GM23338 (cell line): ENCODE measurements around the gene MYO5B.

ENCODE experiments used
- CREB1 ChIP-seq: fragments of 250-450 bp; sonication (Bioruptor Pico); IDR thresholded peaks from 2 replicates; pipeline ENCODE4 v1.5.0; 2020; ENCODE audit warnings: low read depth, mild to moderate bottlenecking, moderate library complexity
- CTCF ChIP-seq, 2 experiments: fragments of 200-600 bp in 1 of 2; sonication (generic) in 1 of 2; conservative IDR thresholded peaks; 2 replicates each; pipeline versions ENCODE4 v1.5.1 to v1.6.1; 2016 to 2017; ENCODE audit warnings: antibody characterized with exemption in 2 of 2, low read depth in 2 of 2, mild to moderate bottlenecking in 2 of 2, moderate library complexity in 1 of 2
- EZH2 ChIP-seq: fragments of 200-600 bp; sonication (generic); IDR thresholded peaks from one replicate; pipeline ENCODE4 v1.8.0; 2017; ENCODE audit warnings: antibody characterized with exemption, mild to moderate bottlenecking, low read depth; ENCODE audit not compliant: unreplicated experiment
- EZH2phosphoT487 ChIP-seq: fragments of 200-600 bp; sonication (generic); IDR thresholded peaks from one replicate; pipeline ENCODE4 v1.8.1; 2018; ENCODE audit warnings: antibody characterized with exemption; ENCODE audit not compliant: unreplicated experiment
- NANOG ChIP-seq: IDR thresholded peaks from 2 replicates; pipeline ENCODE4 v1.6.1; 2016; ENCODE audit warnings: antibody characterized with exemption, borderline replicate concordance
- POLR2AphosphoS5 ChIP-seq: IDR thresholded peaks from 2 replicates; pipeline ENCODE4 v1.6.1; 2016; ENCODE audit warnings: antibody characterized with exemption, low read depth
- ZNF331 ChIP-seq: fragments of 250-450 bp; sonication (Bioruptor Pico); IDR thresholded peaks from 2 replicates; pipeline ENCODE4 v1.5.0; 2020; ENCODE audit warnings: low read depth, mild to moderate bottlenecking, moderate library complexity
- TF ChIP-seq, protein P1 (sequence below): IDR thresholded peaks from one replicate; pipeline ENCODE4 v1.6.1; 2018; ENCODE audit warnings: antibody characterized with exemption; ENCODE audit not compliant: unreplicated experiment

DNA sequence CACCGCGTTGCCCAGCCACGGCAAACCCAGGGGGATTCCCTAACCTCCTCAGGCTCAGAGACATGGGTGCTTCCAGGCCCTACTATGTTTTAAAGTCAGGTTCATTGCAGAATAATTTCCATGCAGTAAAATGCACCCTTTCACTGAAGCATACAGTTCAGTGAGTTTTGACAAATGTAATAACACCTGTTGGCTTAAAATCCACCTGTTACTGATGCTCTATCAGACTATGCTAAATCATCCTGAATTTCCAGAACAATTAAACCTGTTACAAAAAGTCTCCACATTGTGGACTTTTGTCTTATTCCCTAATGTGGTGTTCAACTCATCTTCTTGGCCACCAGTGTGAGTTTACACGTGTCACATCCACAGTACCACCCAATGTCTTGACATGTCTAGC, 234.6 kb downstream of the MYO5B start:
- no peak for TF ChIP-seq CTCF (conservative IDR thresholded peaks at IDR 0.05; ENCODE audit: low read depth in 2 of 2)
- no peak for TF ChIP-seq EZH2
- TF ChIP-seq EZH2phosphoT487: no peak
- TF ChIP-seq CREB1 (CRISPR knock-in tag): no peak
- TF ChIP-seq ZNF331: no peak
- no peak for TF ChIP-seq POLR2AphosphoS5
- TF ChIP-seq, protein P1, sequence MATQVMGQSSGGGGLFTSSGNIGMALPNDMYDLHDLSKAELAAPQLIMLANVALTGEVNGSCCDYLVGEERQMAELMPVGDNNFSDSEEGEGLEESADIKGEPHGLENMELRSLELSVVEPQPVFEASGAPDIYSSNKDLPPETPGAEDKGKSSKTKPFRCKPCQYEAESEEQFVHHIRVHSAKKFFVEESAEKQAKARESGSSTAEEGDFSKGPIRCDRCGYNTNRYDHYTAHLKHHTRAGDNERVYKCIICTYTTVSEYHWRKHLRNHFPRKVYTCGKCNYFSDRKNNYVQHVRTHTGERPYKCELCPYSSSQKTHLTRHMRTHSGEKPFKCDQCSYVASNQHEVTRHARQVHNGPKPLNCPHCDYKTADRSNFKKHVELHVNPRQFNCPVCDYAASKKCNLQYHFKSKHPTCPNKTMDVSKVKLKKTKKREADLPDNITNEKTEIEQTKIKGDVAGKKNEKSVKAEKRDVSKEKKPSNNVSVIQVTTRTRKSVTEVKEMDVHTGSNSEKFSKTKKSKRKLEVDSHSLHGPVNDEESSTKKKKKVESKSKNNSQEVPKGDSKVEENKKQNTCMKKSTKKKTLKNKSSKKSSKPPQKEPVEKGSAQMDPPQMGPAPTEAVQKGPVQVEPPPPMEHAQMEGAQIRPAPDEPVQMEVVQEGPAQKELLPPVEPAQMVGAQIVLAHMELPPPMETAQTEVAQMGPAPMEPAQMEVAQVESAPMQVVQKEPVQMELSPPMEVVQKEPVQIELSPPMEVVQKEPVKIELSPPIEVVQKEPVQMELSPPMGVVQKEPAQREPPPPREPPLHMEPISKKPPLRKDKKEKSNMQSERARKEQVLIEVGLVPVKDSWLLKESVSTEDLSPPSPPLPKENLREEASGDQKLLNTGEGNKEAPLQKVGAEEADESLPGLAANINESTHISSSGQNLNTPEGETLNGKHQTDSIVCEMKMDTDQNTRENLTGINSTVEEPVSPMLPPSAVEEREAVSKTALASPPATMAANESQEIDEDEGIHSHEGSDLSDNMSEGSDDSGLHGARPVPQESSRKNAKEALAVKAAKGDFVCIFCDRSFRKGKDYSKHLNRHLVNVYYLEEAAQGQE: no peak
- no peak for TF ChIP-seq NANOG
